ENCODE data around the gene IFT88. TPM values are rescaled to one million over a fixed set of nuclear protein-coding genes. Genes with fewer than 3 reads are reported as not detected.
"Not testable (repeated sequence)": the region's sequence is repeated elsewhere in the genome, so short reads cannot be mapped to it uniquely, and the experiment has no call there.

The IFT88 gene
- total and polyA plus RNA-seq, 2 donors (not counting 1 experiment from before 2014, with no cell fraction given) = 9.3 to 17.5 TPM

DNA sequence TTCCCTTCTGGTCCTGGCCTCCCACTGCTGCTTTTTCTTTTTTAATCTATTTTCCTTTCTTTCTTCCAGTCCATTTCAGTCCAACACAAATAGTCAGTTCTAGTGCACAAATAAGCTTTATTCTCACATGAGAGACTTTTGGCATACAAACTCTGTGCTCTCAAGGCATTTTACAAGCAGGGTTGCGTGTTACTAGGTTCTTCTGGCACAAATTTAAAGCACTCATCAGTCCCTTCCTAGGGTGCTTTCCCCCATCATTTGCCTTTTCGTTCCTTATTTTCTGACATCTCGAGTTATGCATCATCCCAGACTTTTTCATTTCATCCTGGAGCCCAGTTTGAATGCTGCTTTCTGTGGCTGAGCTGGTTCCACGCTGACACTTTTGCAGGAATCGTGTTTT, 106.8 kb downstream of the IFT88 start:
- Histone ChIP-seq H3K4me1 (ENCODE audit: control insufficient read depth, extremely low read depth, insufficient read depth, low read length) (no peaks in the 10 kb centered on the region), H3K9me3 (ENCODE audit: control insufficient read depth, insufficient read depth, low read depth, low read length) (no peaks in the 10 kb centered on the region), H3K79me2 (ENCODE audit: control insufficient read depth, insufficient read depth, low read length) (no peaks in the 10 kb centered on the region), H3K4me3 (replicated peaks in 1 of 4; ENCODE audit: control extremely low read depth in 1 of 4, insufficient read depth in 1 of 4, low read depth in 3 of 4, low read length in 4 of 4) (no peak overlapping the region), H3K36me3 (ENCODE audit: control insufficient read depth, insufficient read depth, low read length) (no peaks in the 10 kb centered on the region), H3K27ac (ENCODE audit: insufficient read depth, low read length) (no peak overlapping the region), H3K9ac (ENCODE audit: insufficient read depth, low read length) (no peak overlapping the region), H3K27me3 (ENCODE audit: control insufficient read depth, insufficient read depth, low read length) (no peaks in the 10 kb centered on the region), H4K20me1 (ENCODE audit: control insufficient read depth, extremely low read depth, insufficient read depth, low read length) (no peaks in the 10 kb centered on the region), H3K4me2 (ENCODE audit: extremely low read depth, insufficient read depth, low read length) (no peak overlapping the region), H2AFZ (ENCODE audit: low read length) (no peak overlapping the region)
- TF ChIP-seq CTCF (conservative IDR thresholded peaks at IDR 0.05 in 1 of 2, IDR thresholded peaks at IDR 0.05 in 1 of 2; ENCODE audit: low read depth in 1 of 2, low read length in 2 of 2) (no peak), EZH2 (IDR thresholded peaks at IDR 0.05; ENCODE audit: low read length, missing control alignments) (no peak)
- no peak for DNase-seq (ENCODE audit: low read depth in 2 of 2)

GRCh38 chr13:20676213-20676612, 109.3 kb downstream of the IFT88 start:
- H3K79me2 ChIP-seq (ENCODE audit: control insufficient read depth, insufficient read depth, low read length) = no peaks in the 10 kb centered on the region
- no peak overlapping the region for H3K4me3 ChIP-seq (replicated peaks in 1 of 4; ENCODE audit: control extremely low read depth in 1 of 4, insufficient read depth in 1 of 4, low read depth in 3 of 4, low read length in 4 of 4)
- no peak overlapping the region for H3K27ac ChIP-seq (ENCODE audit: insufficient read depth, low read length)
- DNase-seq (ENCODE audit: low read depth in 2 of 2) = no peak
- H3K9me3 ChIP-seq (ENCODE audit: control insufficient read depth, insufficient read depth, low read depth, low read length) = no peaks in the 10 kb centered on the region
- no peak overlapping the region for H3K4me2 ChIP-seq (ENCODE audit: extremely low read depth, insufficient read depth, low read length)
- no peaks in the 10 kb centered on the region for H3K4me1 ChIP-seq (ENCODE audit: control insufficient read depth, extremely low read depth, insufficient read depth, low read length)
- H2AFZ ChIP-seq (ENCODE audit: low read length) = no peak overlapping the region
- no peaks in the 10 kb centered on the region for H3K36me3 ChIP-seq (ENCODE audit: control insufficient read depth, insufficient read depth, low read length)
- no peak for TF ChIP-seq CTCF (conservative IDR thresholded peaks at IDR 0.05 in 1 of 2, IDR thresholded peaks at IDR 0.05 in 1 of 2; ENCODE audit: low read depth in 1 of 2, low read length in 2 of 2)
- no peak for TF ChIP-seq EZH2 (IDR thresholded peaks at IDR 0.05; ENCODE audit: low read length, missing control alignments)
- no peaks in the 10 kb centered on the region for H3K27me3 ChIP-seq (ENCODE audit: control insufficient read depth, insufficient read depth, low read length)
- H4K20me1 ChIP-seq (ENCODE audit: control insufficient read depth, extremely low read depth, insufficient read depth, low read length) = no peaks in the 10 kb centered on the region
- no peak overlapping the region for H3K9ac ChIP-seq (ENCODE audit: insufficient read depth, low read length)

DNA sequence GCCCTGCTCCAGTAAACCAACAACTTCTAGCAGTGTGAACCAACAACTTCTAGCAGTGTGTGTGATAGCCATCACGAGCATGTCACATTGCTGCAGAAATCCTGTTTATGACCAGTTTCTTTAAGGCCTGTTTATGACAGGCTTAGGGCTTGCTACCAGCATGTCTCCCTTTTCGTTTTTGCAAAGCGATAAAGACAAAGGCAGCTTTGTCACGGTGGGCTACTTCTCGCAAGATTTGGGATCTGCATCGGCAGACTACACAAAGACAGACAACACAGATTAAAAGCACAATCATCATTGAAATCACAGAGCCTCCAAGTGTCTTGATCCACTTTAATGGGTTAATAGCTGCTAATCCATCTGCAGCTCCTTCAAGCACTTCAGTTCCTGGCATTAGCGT, 111.6 kb downstream of the IFT88 start:
- H3K27me3 ChIP-seq (ENCODE audit: control insufficient read depth, insufficient read depth, low read length); H4K20me1 ChIP-seq (ENCODE audit: control insufficient read depth, extremely low read depth, insufficient read depth, low read length); H3K4me1 ChIP-seq (ENCODE audit: control insufficient read depth, extremely low read depth, insufficient read depth, low read length); H2AFZ ChIP-seq (ENCODE audit: low read length); DNase-seq (ENCODE audit: low read depth in 2 of 2); H3K27ac ChIP-seq (ENCODE audit: insufficient read depth, low read length); H3K9ac ChIP-seq (ENCODE audit: insufficient read depth, low read length); H3K9me3 ChIP-seq (ENCODE audit: control insufficient read depth, insufficient read depth, low read depth, low read length); H3K4me3 ChIP-seq (replicated peaks in 1 of 4; ENCODE audit: control extremely low read depth in 1 of 4, insufficient read depth in 1 of 4, low read depth in 3 of 4, low read length in 4 of 4); H3K4me2 ChIP-seq (ENCODE audit: extremely low read depth, insufficient read depth, low read length); H3K79me2 ChIP-seq (ENCODE audit: control insufficient read depth, insufficient read depth, low read length); H3K36me3 ChIP-seq (ENCODE audit: control insufficient read depth, insufficient read depth, low read length): not testable (repeated sequence)

Measured in fibroblast of lung (primary cell).